SK-N-SH (cell line): ENCODE measurements around the gene GBA3.

Experiments used
- CHD2 ChIP-seq: fragments of 150-350 bp; IDR thresholded peaks from 2 replicates; pipeline ENCODE4 v1.6.1; 2018; ENCODE audit warnings: low read length; ENCODE audit not compliant: partially characterized antibody
- ELF1 ChIP-seq: IDR thresholded peaks from 2 replicates; pipeline ENCODE4 v1.4.0; 2012
- GATA2 ChIP-seq: sonication (generic); formaldehyde crosslinking; IDR thresholded peaks from 2 replicates; pipeline ENCODE4 v1.5.0; 2020; ENCODE audit warnings: mild to moderate bottlenecking, missing genetic modification reagents
- MXI1 ChIP-seq: IDR thresholded peaks from 2 replicates; pipeline ENCODE4 v1.6.1; 2012; ENCODE audit warnings: mild to moderate bottlenecking, low read depth, low read length, improper control_type of control experiment
- NRF1 ChIP-seq: IDR thresholded peaks from 2 replicates; pipeline ENCODE4 v1.6.1; 2012; ENCODE audit warnings: low read depth, mild to moderate bottlenecking, low read length
- POLR2AphosphoS5 ChIP-seq: IDR thresholded peaks from 2 replicates; pipeline ENCODE4 v1.6.1; 2012; ENCODE audit warnings: low read depth, low read length
- RFX5 ChIP-seq: IDR thresholded peaks from 2 replicates; pipeline ENCODE4 v1.6.1; 2012; ENCODE audit warnings: mild to moderate bottlenecking, improper control_type of control experiment, low read length
- SIN3A ChIP-seq: IDR thresholded peaks from 2 replicates; pipeline ENCODE4 v1.6.1; 2012; ENCODE audit warnings: low read depth, mild to moderate bottlenecking, low read length, moderate library complexity, borderline replicate concordance
- TAF1 ChIP-seq: IDR thresholded peaks from 2 replicates; pipeline ENCODE4 v1.6.1; 2012; ENCODE audit warnings: low read depth, mild to moderate bottlenecking, low read length, moderate library complexity, borderline replicate concordance
- YY1 ChIP-seq: IDR thresholded peaks from 2 replicates; pipeline ENCODE4 v1.4.0; 2012; ENCODE audit warnings: low read depth, mild to moderate bottlenecking
- TF ChIP-seq, protein P1 (sequence below): fragments of 200-600 bp; sonication (generic); IDR thresholded peaks from 2 replicates; pipeline ENCODE4 v1.6.1; 2017; ENCODE audit warnings: antibody characterized with exemption, mild to moderate bottlenecking, moderate library complexity
- TF ChIP-seq, protein P2 (sequence below): IDR thresholded peaks from 2 replicates; pipeline ENCODE4; 2012
- TF ChIP-seq, protein P3 (sequence below): IDR thresholded peaks from 2 replicates; pipeline ENCODE4 v1.4.0; 2012; ENCODE audit warnings: low read depth

DNA sequence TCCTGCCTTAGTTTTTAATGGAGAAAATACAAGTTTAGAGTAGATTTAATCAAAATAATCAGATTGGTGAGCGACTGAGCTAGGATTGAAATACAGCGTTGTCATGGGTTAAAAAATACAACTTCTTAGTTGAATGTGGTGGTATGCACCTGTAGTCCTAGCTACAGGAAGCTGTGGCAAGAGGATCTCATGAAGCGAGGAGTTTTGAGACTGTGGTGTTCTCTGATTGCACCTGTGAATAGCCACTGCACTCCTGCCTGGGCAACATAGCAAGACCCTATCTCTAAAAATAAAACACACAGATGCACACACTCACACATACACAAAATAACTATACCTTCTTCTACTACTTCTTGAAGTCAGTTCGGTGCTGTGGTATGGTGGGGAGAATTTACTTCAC is 19.8 kb upstream of the GBA3 start:
- TF ChIP-seq, protein P1, sequence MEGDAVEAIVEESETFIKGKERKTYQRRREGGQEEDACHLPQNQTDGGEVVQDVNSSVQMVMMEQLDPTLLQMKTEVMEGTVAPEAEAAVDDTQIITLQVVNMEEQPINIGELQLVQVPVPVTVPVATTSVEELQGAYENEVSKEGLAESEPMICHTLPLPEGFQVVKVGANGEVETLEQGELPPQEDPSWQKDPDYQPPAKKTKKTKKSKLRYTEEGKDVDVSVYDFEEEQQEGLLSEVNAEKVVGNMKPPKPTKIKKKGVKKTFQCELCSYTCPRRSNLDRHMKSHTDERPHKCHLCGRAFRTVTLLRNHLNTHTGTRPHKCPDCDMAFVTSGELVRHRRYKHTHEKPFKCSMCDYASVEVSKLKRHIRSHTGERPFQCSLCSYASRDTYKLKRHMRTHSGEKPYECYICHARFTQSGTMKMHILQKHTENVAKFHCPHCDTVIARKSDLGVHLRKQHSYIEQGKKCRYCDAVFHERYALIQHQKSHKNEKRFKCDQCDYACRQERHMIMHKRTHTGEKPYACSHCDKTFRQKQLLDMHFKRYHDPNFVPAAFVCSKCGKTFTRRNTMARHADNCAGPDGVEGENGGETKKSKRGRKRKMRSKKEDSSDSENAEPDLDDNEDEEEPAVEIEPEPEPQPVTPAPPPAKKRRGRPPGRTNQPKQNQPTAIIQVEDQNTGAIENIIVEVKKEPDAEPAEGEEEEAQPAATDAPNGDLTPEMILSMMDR, result no peak
- no peak for TF ChIP-seq MXI1
- TF ChIP-seq POLR2AphosphoS5, result no peak
- no peak for TF ChIP-seq CHD2
- TF ChIP-seq, protein P2, sequence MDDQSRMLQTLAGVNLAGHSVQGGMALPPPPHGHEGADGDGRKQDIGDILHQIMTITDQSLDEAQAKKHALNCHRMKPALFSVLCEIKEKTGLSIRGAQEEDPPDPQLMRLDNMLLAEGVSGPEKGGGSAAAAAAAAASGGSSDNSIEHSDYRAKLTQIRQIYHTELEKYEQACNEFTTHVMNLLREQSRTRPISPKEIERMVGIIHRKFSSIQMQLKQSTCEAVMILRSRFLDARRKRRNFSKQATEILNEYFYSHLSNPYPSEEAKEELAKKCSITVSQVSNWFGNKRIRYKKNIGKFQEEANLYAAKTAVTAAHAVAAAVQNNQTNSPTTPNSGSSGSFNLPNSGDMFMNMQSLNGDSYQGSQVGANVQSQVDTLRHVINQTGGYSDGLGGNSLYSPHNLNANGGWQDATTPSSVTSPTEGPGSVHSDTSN, result no peak
- TF ChIP-seq NRF1, result no peak
- TF ChIP-seq, protein P3, sequence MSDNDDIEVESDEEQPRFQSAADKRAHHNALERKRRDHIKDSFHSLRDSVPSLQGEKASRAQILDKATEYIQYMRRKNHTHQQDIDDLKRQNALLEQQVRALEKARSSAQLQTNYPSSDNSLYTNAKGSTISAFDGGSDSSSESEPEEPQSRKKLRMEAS, result no peak
- no peak for TF ChIP-seq GATA2
- no peak for TF ChIP-seq TAF1
- TF ChIP-seq SIN3A, result no peak
- no peak for TF ChIP-seq ELF1
- TF ChIP-seq YY1, result no peak
- TF ChIP-seq RFX5, result no peak
